ENCODE data around the gene KCTD10. TPM values are rescaled to one million over a fixed set of nuclear protein-coding genes. Genes with fewer than 3 reads are reported as not detected.

Gene KCTD10, protein sequence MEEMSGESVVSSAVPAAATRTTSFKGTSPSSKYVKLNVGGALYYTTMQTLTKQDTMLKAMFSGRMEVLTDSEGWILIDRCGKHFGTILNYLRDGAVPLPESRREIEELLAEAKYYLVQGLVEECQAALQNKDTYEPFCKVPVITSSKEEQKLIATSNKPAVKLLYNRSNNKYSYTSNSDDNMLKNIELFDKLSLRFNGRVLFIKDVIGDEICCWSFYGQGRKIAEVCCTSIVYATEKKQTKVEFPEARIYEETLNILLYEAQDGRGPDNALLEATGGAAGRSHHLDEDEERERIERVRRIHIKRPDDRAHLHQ
- 10 to 100 TPM; 15.6 to 19.8 (median 17.1) TPM for polyA plus RNA-seq (ENCODE audit: low read depth in 6 of 6)

GRCh38 chr12:109477185-109477962, at the start of gene KCTD10, which contains the start of gene UBE3B:
Gene KCTD10, minus strand, starts transcription at chr12:109477300. Its CDS starts 38 bp downstream, at chr12:109477262.
Gene UBE3B, plus strand, starts transcription at chr12:109477634. Its CDS starts 5,918 bp downstream, at chr12:109483552.
- Mint-ChIP-seq H3K4me1 (peaks cover 29 to 53% (median 31%) of the 10 kb centered on the region in 3 donors), H3K27me3 (no peaks in the 10 kb centered on the region), H3K27ac (peak within 1 kb of the TSS; percentile 96 to 99 (median 98)), H3K4me3 (peak within 1 kb of the TSS; percentile 96 to 99 (median 97)), H3K36me3 (no peaks in the 10 kb centered on the region), H3K9me3 (no peaks in the 10 kb centered on the region)
- peak; percentile 93 to 95 for ATAC-seq (ENCODE audit: low read depth in 2 of 2)
- peak; percentile 86 for DNase-seq

DNA sequence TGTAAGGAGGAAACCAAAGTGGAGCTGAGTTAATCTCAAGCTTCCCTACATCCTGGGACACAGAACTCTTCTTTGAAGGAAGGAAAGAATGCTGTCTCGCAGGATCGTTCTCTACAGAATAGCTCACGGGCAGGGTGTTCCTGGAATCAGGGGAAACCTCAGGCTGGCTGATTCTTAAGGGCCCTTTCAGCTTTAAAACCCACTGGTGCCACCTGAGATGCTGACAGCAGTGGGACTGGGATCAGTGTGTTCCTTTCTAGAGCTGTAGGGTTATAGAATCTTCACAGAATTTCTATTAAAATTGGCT, 48.1 kb upstream of the KCTD10 start:
- Mint-ChIP-seq H3K27ac (no peak overlapping the region), H3K27me3 (no peaks in the 10 kb centered on the region), H3K9me3 (no peaks in the 10 kb centered on the region), H3K4me3 (no peak overlapping the region), H3K4me1 (no peaks in the 10 kb centered on the region), H3K36me3 (peaks cover 2 to 27% of the 10 kb centered on the region in 2 donors)
- ATAC-seq (ENCODE audit: low read depth in 2 of 2) (no peak), DNase-seq (no peak)

GRCh38 chr12:109524466-109525278, 47.6 kb upstream of the KCTD10 start:
- Mint-ChIP-seq H3K36me3 (peaks cover 0 to 21% of the 10 kb centered on the region in 2 donors), H3K9me3 (no peaks in the 10 kb centered on the region), H3K27me3 (no peaks in the 10 kb centered on the region), H3K27ac (no peak overlapping the region), H3K4me1 (no peaks in the 10 kb centered on the region), H3K4me3 (no peak overlapping the region)
- ATAC-seq (ENCODE audit: low read depth in 2 of 2) (no peak), DNase-seq (no peak)

- peaks cover 0 to 2% (median 0%) of the 10 kb centered on the region in 3 donors for H3K4me1 Mint-ChIP-seq
- peaks cover 0 to 22% of the 10 kb centered on the region in 2 donors for H3K36me3 Mint-ChIP-seq
- no peak overlapping the region for H3K4me3 Mint-ChIP-seq
- ATAC-seq (ENCODE audit: low read depth in 2 of 2) (no peak), DNase-seq (no peak)
- no peaks in the 10 kb centered on the region for H3K27me3 Mint-ChIP-seq
- no peaks in the 10 kb centered on the region for H3K9me3 Mint-ChIP-seq
- H3K27ac Mint-ChIP-seq: peak overlapping the region in 2 of 6 donors; percentile 41 to 93
These were observed 46.4 kb upstream of the KCTD10 start for GRCh38 chr12:109523504-109523903.

DNA sequence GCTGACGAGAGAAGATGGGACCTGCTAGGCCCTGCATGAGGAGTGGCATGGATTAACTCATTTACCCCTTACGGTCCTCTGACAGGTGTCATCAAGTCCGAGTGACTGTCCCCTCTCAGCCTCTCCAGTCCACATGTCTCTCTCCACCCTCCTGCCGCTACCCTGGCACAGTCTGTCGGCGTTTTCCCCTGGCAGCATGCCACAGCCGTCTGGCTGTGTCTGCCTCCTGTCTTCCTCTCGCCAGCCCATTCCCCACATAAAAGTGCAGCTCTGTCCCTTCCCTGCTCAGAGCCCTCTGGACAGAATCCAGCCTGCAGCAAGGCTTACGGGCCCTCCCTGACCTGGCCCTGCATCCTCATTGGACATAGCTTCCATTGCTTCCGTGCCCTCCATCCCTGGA, 46.0 kb upstream of the KCTD10 start:
- H3K27me3 Mint-ChIP-seq: no peaks in the 10 kb centered on the region
- H3K4me1 Mint-ChIP-seq: peaks cover 0 to 4% (median 0%) of the 10 kb centered on the region in 3 donors
- ATAC-seq (ENCODE audit: low read depth in 2 of 2): no peak
- DNase-seq: no peak
- H3K4me3 Mint-ChIP-seq: no peak overlapping the region
- peaks cover 2 to 27% of the 10 kb centered on the region in 2 donors for H3K36me3 Mint-ChIP-seq
- no peaks in the 10 kb centered on the region for H3K9me3 Mint-ChIP-seq
- peak overlapping the region in 4 of 6 donors; percentile 41 to 93 (median 76) for H3K27ac Mint-ChIP-seq

DNA sequence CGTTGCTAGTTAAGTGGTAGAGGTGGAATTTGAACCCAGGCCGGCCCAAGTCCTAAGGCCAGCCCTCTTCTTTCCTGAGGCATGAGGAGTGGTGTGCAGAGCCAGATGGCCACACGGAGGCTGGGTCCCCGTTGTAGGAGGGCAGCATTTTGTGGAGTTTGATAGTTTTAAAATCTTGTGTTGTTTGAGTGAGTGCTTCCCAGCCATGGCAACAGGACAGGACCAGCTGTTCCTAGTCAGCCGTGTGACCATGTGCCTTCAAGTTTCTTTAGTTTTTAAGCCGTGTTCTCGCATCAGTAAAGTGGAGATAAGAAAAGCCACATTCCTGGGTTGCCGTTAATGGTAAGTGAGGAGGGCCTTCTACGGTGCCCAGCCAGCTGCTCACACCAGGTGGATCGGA, 44.7 kb upstream of the KCTD10 start:
- Mint-ChIP-seq H3K9me3 (no peaks in the 10 kb centered on the region), H3K27ac (no peak overlapping the region), H3K4me3 (no peak overlapping the region), H3K27me3 (no peaks in the 10 kb centered on the region), H3K36me3 (peaks cover 9 to 34% of the 10 kb centered on the region in 2 donors), H3K4me1 (peaks cover 0 to 4% (median 0%) of the 10 kb centered on the region in 3 donors)
- ATAC-seq (ENCODE audit: low read depth in 2 of 2) (no peak), DNase-seq (no peak)

GRCh38 chr12:109519787-109520186, 42.7 kb upstream of the KCTD10 start:
- ATAC-seq (ENCODE audit: low read depth in 2 of 2) (no peak), DNase-seq (no peak)
- Mint-ChIP-seq H3K36me3 (peaks cover 16 to 36% of the 10 kb centered on the region in 2 donors), H3K4me1 (peaks cover 0 to 4% (median 0%) of the 10 kb centered on the region in 3 donors), H3K27ac (no peak overlapping the region), H3K9me3 (no peaks in the 10 kb centered on the region), H3K4me3 (no peak overlapping the region), H3K27me3 (no peaks in the 10 kb centered on the region)

- Mint-ChIP-seq H3K27me3 (no peaks in the 10 kb centered on the region), H3K9me3 (no peaks in the 10 kb centered on the region), H3K36me3 (peaks cover 23 to 43% of the 10 kb centered on the region in 2 donors), H3K4me1 (peaks cover 3 to 8% (median 5%) of the 10 kb centered on the region in 3 donors), H3K4me3 (no peak overlapping the region), H3K27ac (peak overlapping the region in 2 of 6 donors; percentile 27 to 57)
- peak; percentile 31 for DNase-seq
- ATAC-seq (ENCODE audit: low read depth in 2 of 2): peak; percentile 27 to 39
These were observed 41.9 kb upstream of the KCTD10 start for GRCh38 chr12:109518820-109519665.

- Mint-ChIP-seq H3K27me3 (no peaks in the 10 kb centered on the region), H3K36me3 (peaks cover 33 to 48% of the 10 kb centered on the region in 2 donors), H3K27ac (no peak overlapping the region), H3K4me3 (no peak overlapping the region), H3K4me1 (peaks cover 3 to 8% (median 5%) of the 10 kb centered on the region in 3 donors), H3K9me3 (no peaks in the 10 kb centered on the region)
- no peak for DNase-seq
- no peak for ATAC-seq (ENCODE audit: low read depth in 2 of 2)
These were observed 40.5 kb upstream of the KCTD10 start for GRCh38 chr12:109517619-109518018.

GRCh38 chr12:109513977-109514376, 36.9 kb upstream of the KCTD10 start:
- DNase-seq (no peak), ATAC-seq (ENCODE audit: low read depth in 2 of 2) (no peak)
- Mint-ChIP-seq H3K4me3 (no peak overlapping the region), H3K27me3 (no peaks in the 10 kb centered on the region), H3K36me3 (peaks cover 59 to 71% of the 10 kb centered on the region in 2 donors), H3K4me1 (peaks cover 3 to 8% (median 5%) of the 10 kb centered on the region in 3 donors), H3K27ac (peak overlapping the region in 1 of 6 donors; percentile 62), H3K9me3 (no peaks in the 10 kb centered on the region)

DNA sequence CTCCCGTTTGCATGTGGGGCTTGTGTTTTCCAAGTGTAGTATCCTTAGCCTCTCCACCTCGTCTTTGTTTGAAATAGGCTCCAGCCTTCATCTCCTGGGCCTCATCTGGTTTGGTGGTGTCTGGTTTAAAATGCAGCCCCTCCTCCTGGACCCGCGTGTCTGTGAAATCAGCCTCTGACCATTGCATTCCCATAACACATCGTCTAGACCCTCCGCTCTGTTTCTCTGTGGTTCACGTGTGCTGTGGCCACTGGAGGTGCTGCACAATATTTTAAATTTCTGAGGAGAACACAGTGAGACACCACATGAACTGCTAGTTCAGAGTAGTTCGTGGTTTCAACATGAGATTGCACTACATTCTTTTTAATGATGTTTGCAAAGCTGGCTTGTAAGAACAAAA, 36.0 kb upstream of the KCTD10 start:
- Mint-ChIP-seq H3K27ac (peak overlapping the region in 2 of 6 donors; percentile 58 to 75), H3K4me1 (peaks cover 3 to 5% (median 5%) of the 10 kb centered on the region in 3 donors), H3K4me3 (no peak overlapping the region), H3K36me3 (peaks cover 57 to 72% of the 10 kb centered on the region in 2 donors), H3K27me3 (no peaks in the 10 kb centered on the region), H3K9me3 (no peaks in the 10 kb centered on the region)
- no peak for DNase-seq
- ATAC-seq (ENCODE audit: low read depth in 2 of 2): no peak

DNA sequence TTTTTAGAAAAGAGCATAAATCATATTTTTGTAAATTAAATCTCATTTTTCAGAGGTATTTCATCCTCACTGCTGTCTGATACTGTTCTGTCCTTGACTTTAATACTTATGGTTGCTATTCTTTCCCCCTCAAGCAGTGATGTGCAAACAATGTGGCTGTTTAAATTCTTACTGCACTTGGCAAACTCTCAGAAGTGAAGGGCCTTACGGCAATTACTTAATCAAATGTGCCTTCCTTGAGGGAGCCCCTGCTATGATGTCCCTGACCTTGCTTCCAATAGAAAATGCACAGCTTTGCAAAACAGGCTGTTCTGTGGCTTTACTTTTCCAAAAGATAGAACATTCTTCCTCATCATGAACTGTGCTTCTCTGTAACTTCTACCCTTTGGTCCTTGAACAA, 35.5 kb upstream of the KCTD10 start:
- Mint-ChIP-seq H3K9me3 (no peaks in the 10 kb centered on the region), H3K4me3 (no peak overlapping the region), H3K27me3 (no peaks in the 10 kb centered on the region), H3K36me3 (peaks cover 53 to 68% of the 10 kb centered on the region in 2 donors), H3K27ac (peak overlapping the region in 2 of 6 donors; percentile 58 to 75), H3K4me1 (peaks cover 3 to 5% (median 5%) of the 10 kb centered on the region in 3 donors)
- ATAC-seq (ENCODE audit: low read depth in 2 of 2) (no peak), DNase-seq (no peak)

Measured in naive B cell (primary cell).